ENCODE measurements around the gene CITED4.

GRCh38 chr1:40884055-40884795 lies 22.1 kb upstream of the CITED4 start:
- TF ChIP-seq CTCF (IDR thresholded peaks at IDR 0.05; ENCODE audit: extremely low read depth in 1 of 2, insufficient read depth in 1 of 2, low read depth in 1 of 2, low read length in 2 of 2) (no peak), GATA2 (IDR thresholded peaks at IDR 0.05; ENCODE audit: insufficient read depth, insufficient read length, low read depth, low read length) (no peak), POLR2A (IDR thresholded peaks at IDR 0.05; ENCODE audit: low read depth, low read length) (no peak), POLR2AphosphoS5 (IDR thresholded peaks at IDR 0.05; ENCODE audit: insufficient read depth, low read depth, low read length) (no peak), FOS (IDR thresholded peaks at IDR 0.05; ENCODE audit: borderline replicate concordance, insufficient read depth, low read length) (no peak), MYC (IDR thresholded peaks at IDR 0.05; ENCODE audit: low read depth, low read length) (no peak), EZH2 (IDR thresholded peaks at IDR 0.05; ENCODE audit: borderline replicate concordance, low read depth, low read length, severe bottlenecking) (no peak)
